OCI-LY1 (cell line): ENCODE data around the gene OSGIN1.

ENCODE experiments used
- H2AFZ ChIP-seq: fragments of 200-600 bp; sonication (generic), shearing (Covaris generic); 2 replicates; pipeline ENCODE4 v1.6.0; 2014; ENCODE audit warnings: antibody characterized with exemption, mild to moderate bottlenecking, low read length
- H3F3A ChIP-seq: fragments of 200-600 bp; sonication (generic), shearing (Covaris generic); 2 replicates; pipeline ENCODE4 v1.6.0; 2014; ENCODE audit warnings: mild to moderate bottlenecking, antibody characterized with exemption, low read length, moderate library complexity; ENCODE audit not compliant: insufficient read depth
- H3K27ac ChIP-seq: fragments of 200-600 bp; sonication (generic); 2 replicates; pipeline ENCODE4 v1.5.1; 2014; ENCODE audit warnings: low read length, mixed run types, mild to moderate bottlenecking, low read depth; ENCODE audit not compliant: poor library complexity, severe bottlenecking
- H3K27me3 ChIP-seq: fragments of 200-600 bp; sonication (generic); 2 replicates; pipeline ENCODE4 v1.6.0; 2014; ENCODE audit warnings: antibody characterized with exemption, mild to moderate bottlenecking, low read length, moderate library complexity; ENCODE audit not compliant: insufficient read depth
- H3K36me3 ChIP-seq: fragments of 200-600 bp; sonication (generic); 2 replicates; pipeline ENCODE4 v1.6.1; 2014; ENCODE audit warnings: mild to moderate bottlenecking, antibody characterized with exemption, low read length, moderate library complexity, mixed read lengths; ENCODE audit not compliant: insufficient read depth
- H3K4me1 ChIP-seq: fragments of 200-600 bp; sonication (generic); 2 replicates; pipeline ENCODE4 v1.5.1; 2014; ENCODE audit warnings: mild to moderate bottlenecking, low read length, moderate library complexity; ENCODE audit not compliant: insufficient read depth, severe bottlenecking
- H3K4me2 ChIP-seq: fragments of 200-600 bp; sonication (generic), shearing (Covaris generic); 2 replicates; pipeline ENCODE4 v1.6.1; 2014; ENCODE audit warnings: low read length
- H3K4me3 ChIP-seq: fragments of 200-600 bp; sonication (generic); 2 replicates; pipeline ENCODE4 v1.5.1; 2014; ENCODE audit warnings: low read length, low read depth, mild to moderate bottlenecking, mixed read lengths; ENCODE audit not compliant: poor library complexity, severe bottlenecking
- H3K79me2 ChIP-seq: fragments of 200-600 bp; shearing (Covaris generic); 2 replicates; pipeline ENCODE4 v1.6.1; 2016; ENCODE audit warnings: mixed run types, low read length, mixed read lengths; ENCODE audit not compliant: insufficient read depth
- H3K9ac ChIP-seq: fragments of 200-600 bp; sonication (generic), shearing (Covaris generic); 2 replicates; pipeline ENCODE4 v1.6.1; 2014; ENCODE audit warnings: mild to moderate bottlenecking, low read length, mixed read lengths
- H3K9me2 ChIP-seq: fragments of 200-600 bp; sonication (generic), shearing (Covaris generic); 2 replicates; pipeline ENCODE4 v1.6.1; 2014; ENCODE audit warnings: low read depth, mild to moderate bottlenecking, low read length, mixed read lengths
- H3K9me3 ChIP-seq: fragments of 200-600 bp; shearing (Covaris generic); 2 replicates; pipeline ENCODE4 v1.6.1; 2014; ENCODE audit warnings: low read length, mixed read lengths
- H4K20me1 ChIP-seq: fragments of 200-600 bp; sonication (generic), shearing (Covaris generic); 2 replicates; pipeline ENCODE4 v1.6.0; 2016; ENCODE audit warnings: mild to moderate bottlenecking, low read length; ENCODE audit not compliant: insufficient read depth
- CTCF ChIP-seq: fragments of 200-600 bp; sonication (generic), shearing (Covaris generic); IDR thresholded peaks from 2 replicates; pipeline ENCODE4 v1.5.1; 2017; ENCODE audit warnings: mild to moderate bottlenecking, antibody characterized with exemption, low read length, moderate library complexity, mixed read lengths
- EZH2 ChIP-seq: fragments of 200-600 bp; sonication (generic), shearing (Covaris generic); IDR thresholded peaks from 2 replicates; pipeline ENCODE4 v1.8.0; 2017; ENCODE audit warnings: borderline replicate concordance, mixed run types, mild to moderate bottlenecking, antibody characterized with exemption, low read length, moderate library complexity, mixed read lengths

Gene OSGIN1

GRCh38 chr16:83968891-83969649 lies 16.0 kb downstream of the OSGIN1 start:
- H3K4me3 ChIP-seq, result no peak overlapping the region
- TF ChIP-seq CTCF, result no peak
- no peak for TF ChIP-seq EZH2
- no peak overlapping the region for H3K27ac ChIP-seq
- no peaks in the 10 kb centered on the region for H3F3A ChIP-seq
- H3K9ac ChIP-seq, result no peak overlapping the region
- H3K79me2 ChIP-seq, result no peaks in the 10 kb centered on the region
- H3K9me2 ChIP-seq, result no peaks in the 10 kb centered on the region
- H3K4me2 ChIP-seq, result no peak overlapping the region
- no peaks in the 10 kb centered on the region for H3K36me3 ChIP-seq
- no peaks in the 10 kb centered on the region for H3K4me1 ChIP-seq
- no peak overlapping the region for H2AFZ ChIP-seq
- H3K9me3 ChIP-seq, result no peaks in the 10 kb centered on the region
- H3K27me3 ChIP-seq, result no peaks in the 10 kb centered on the region; the same call in 1 of the 2 replicates
- H4K20me1 ChIP-seq, result no peaks in the 10 kb centered on the region

- H3K79me2 ChIP-seq, result no peaks in the 10 kb centered on the region
- no peaks in the 10 kb centered on the region for H3K9me3 ChIP-seq
- H3K27ac ChIP-seq, result no peak overlapping the region
- no peak overlapping the region for H3K4me2 ChIP-seq
- no peaks in the 10 kb centered on the region for H3K4me1 ChIP-seq
- H3K4me3 ChIP-seq, result no peak overlapping the region
- H3K27me3 ChIP-seq, result no peaks in the 10 kb centered on the region; the same call in 1 of the 2 replicates
- TF ChIP-seq EZH2 (no peak), CTCF (no peak)
- H2AFZ ChIP-seq, result no peak overlapping the region
- H3K9ac ChIP-seq, result no peak overlapping the region
- H3K36me3 ChIP-seq, result no peaks in the 10 kb centered on the region
- H4K20me1 ChIP-seq, result no peaks in the 10 kb centered on the region
- H3K9me2 ChIP-seq, result no peaks in the 10 kb centered on the region
- H3F3A ChIP-seq, result no peaks in the 10 kb centered on the region
Observed at GRCh38 chr16:83969771-83970429, 16.9 kb downstream of the OSGIN1 start.

DNA sequence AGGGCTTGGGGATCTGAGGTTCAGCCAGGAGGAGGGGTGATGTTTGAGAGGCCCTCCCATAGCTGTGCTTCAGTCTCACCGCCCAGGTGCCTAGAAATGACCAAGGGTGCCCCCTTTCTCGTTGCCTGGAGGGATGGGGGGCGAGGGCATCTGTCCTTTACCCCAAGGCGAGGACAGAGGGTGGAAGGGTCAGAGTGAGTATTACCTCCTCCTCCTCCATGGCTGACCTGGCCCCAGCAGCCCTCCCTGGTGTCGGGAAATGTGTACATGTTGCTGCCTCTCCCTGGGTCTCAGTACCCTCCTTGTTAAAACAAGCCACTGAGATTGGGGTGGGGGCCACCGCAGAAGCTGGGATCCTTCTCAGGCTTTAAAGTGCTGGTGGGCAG lies 17.4 kb downstream of the OSGIN1 start:
- H3K4me2 ChIP-seq, result no peak overlapping the region
- H3K27me3 ChIP-seq, result no peaks in the 10 kb centered on the region; the same call in 1 of the 2 replicates
- no peak overlapping the region for H3K4me3 ChIP-seq
- H3K9me2 ChIP-seq, result no peaks in the 10 kb centered on the region
- no peak for TF ChIP-seq EZH2
- TF ChIP-seq CTCF, result no peak
- H3K9me3 ChIP-seq, result no peaks in the 10 kb centered on the region
- no peak overlapping the region for H3K27ac ChIP-seq
- H3F3A ChIP-seq, result no peaks in the 10 kb centered on the region
- no peaks in the 10 kb centered on the region for H4K20me1 ChIP-seq
- H3K36me3 ChIP-seq, result no peaks in the 10 kb centered on the region
- no peaks in the 10 kb centered on the region for H3K4me1 ChIP-seq
- no peak overlapping the region for H2AFZ ChIP-seq
- no peak overlapping the region for H3K9ac ChIP-seq
- no peaks in the 10 kb centered on the region for H3K79me2 ChIP-seq
